HG03442 (cell line): ENCODE measurements around the gene AFF3.

ENCODE experiments used
- ATAC-seq: cut with Tn5 transposase; IDR thresholded peaks from one replicate; pipeline ENCODE4 v1.9.1; 2021; ENCODE audit warnings: mild to moderate bottlenecking, moderate library complexity; ENCODE audit not compliant: unreplicated experiment

The AFF3 gene

GRCh38 chr2:99623035-99623434 lies 519.4 kb downstream of the AFF3 start:
- no peak for ATAC-seq

DNA sequence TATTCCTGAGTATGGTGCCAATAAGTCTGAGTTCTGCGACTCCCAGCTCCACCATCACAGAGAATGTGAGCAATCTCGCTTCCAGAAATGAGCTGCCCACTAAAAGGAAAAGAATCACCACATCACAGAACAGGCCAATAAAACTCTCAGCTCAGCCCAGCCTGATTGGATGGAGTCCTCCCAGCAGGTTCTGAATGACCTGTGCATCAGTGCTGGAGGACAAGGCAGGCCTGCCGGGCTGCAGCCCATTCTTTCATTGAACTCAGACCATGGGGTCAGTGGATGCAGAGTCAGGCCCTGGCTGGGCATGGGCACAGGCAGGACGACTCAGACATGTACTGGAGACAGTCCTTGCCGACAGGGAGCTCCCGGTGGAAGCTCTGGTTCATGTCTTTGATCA lies 519.9 kb downstream of the AFF3 start:
- ATAC-seq, result no peak

GRCh38 chr2:99621774-99622173 lies 520.6 kb downstream of the AFF3 start:
- ATAC-seq, result no peak

- ATAC-seq, result no peak
These were observed 521.3 kb downstream of the AFF3 start for GRCh38 chr2:99621106-99621505.

DNA sequence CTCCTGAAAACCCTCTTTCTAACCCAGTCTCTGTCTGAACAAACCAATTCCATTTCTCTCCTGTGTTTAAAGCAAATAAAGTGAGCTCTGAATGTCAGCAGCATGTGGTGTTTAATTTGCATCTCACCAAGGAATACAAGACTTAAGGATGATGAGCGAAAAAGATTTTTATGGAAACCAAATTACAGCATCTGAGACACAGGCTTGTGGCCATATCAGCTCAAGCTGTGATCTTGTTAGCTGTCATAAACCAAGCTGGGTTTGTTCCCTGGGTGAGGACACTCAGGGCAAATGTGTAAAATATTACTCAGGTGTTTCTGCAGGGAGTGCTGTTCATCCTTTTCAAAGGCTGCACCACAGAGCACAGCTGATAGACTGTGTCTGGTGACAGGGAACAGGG lies 523.2 kb downstream of the AFF3 start:
- no peak for ATAC-seq

- ATAC-seq, result no peak
These were observed 523.8 kb downstream of the AFF3 start for GRCh38 chr2:99618579-99619097.

GRCh38 chr2:99617811-99618210 lies 524.6 kb downstream of the AFF3 start:
- ATAC-seq, result no peak

GRCh38 chr2:99615247-99615771 lies 527.1 kb downstream of the AFF3 start:
- ATAC-seq, result no peak

GRCh38 chr2:99613980-99614379 lies 528.4 kb downstream of the AFF3 start:
- no peak for ATAC-seq

DNA sequence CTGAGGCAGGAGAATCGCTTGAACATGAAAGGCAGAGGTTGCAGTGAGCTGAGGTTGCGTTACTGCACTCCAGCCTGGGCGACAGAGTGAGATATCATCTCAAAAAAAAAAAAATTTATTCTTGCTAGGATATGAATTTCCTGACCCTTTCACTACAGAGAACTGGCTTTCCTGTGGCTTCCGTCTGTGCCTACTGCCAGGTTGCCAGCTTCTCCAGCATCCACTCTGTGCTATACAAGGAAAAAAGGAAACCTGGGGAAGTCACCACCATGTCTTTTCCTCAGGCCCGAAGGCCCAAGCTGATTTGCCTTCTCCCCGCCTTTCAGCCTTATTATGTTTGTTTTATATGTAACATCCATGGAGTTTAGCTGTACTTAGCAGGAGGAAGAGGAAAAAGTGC lies 530.6 kb downstream of the AFF3 start:
- ATAC-seq, result no peak

GRCh38 chr2:99611034-99611433 lies 531.4 kb downstream of the AFF3 start:
- ATAC-seq, result no peak

- no peak for ATAC-seq
These were observed 532.5 kb downstream of the AFF3 start for GRCh38 chr2:99609851-99610381.

GRCh38 chr2:99608861-99609260 lies 533.5 kb downstream of the AFF3 start:
- ATAC-seq, result no peak

GRCh38 chr2:99607861-99608491 lies 534.4 kb downstream of the AFF3 start:
- ATAC-seq, result no peak

DNA sequence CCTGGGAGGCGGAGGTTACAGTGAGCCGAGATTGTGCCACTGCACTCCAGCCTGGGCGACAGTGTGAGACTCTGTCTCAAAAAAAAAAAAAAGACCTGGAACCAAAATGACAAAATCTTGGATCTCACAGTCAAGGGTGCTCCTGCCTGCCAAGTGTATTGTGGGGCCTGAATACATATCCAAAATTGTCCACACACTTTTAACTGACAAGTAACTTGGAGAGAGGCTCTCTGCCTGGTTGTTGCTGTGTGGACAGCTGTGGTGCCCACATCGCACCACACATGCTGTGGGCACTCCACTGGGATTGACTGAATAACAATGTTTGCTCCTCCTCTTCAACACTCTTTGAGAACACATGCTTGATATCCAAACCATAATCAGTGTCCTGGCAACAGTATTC lies 534.9 kb downstream of the AFF3 start:
- ATAC-seq, result no peak

- ATAC-seq, result no peak
These were observed 537.4 kb downstream of the AFF3 start for GRCh38 chr2:99605036-99605435.

DNA sequence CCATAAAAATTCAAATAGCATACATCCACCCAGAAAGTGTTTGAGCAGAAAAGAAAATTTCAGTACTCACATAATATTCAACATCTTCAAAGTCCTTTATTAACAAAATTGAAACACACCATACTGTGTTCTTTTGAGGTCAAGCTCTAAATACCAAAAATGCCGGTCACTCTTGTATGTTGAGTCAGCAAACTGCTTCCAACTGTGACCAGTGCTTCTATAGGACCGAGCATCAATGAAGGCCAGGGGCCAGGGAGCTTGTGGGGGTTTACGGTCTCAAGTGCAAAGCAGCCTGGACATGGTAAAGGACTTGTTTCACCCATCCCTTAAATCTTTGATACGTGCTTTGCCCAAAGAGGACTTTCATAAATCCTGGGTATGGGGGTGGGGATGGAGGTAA lies 539.9 kb downstream of the AFF3 start:
- no peak for ATAC-seq

- ATAC-seq, result no peak
These were observed 541.3 kb downstream of the AFF3 start for GRCh38 chr2:99600981-99601651.

DNA sequence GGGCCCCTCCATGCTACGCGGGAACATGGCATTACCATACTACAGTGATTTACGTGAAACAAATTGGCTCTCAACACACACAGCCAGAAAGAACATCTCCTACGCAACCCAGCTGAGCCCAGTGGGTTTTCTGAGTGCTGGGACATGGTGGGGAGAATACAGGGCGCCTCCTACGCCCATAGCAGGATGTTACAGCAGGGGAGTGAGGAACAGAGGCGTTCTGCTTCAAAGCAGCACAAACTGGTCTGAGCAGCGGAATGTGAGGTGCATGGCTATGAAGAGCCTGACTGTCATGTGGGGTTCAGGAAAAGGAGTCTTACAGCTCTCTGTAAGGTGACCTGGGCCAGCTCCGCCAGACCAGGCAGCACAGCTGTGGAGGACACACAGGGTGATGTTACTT lies 543.9 kb downstream of the AFF3 start:
- ATAC-seq, result no peak

- no peak for ATAC-seq
These were observed 544.8 kb downstream of the AFF3 start for GRCh38 chr2:99597616-99598015.

DNA sequence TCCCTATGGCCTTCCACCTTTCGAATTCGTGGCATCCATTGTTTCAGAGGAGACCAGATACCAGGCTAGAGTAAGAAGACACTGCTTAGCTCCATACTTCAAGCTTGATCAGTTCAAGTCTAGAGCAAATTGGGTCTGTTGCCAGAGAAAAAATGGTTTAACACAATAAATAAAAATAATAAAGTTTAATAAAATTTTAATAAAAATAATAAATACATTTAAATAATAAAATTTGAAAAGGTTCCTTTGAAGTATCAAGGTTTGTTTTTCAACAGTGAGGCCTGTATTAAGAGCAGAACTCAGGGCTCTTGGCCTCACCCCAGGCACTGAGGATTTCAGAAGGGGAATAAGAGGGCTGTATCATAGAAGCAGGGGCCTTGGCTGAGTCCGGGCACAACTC lies 547.0 kb downstream of the AFF3 start:
- no peak for ATAC-seq
